CD4-positive, alpha-beta T cell (primary cell): ENCODE measurements around the gene FAM222B. TPM values are rescaled to one million over a fixed set of nuclear protein-coding genes. Genes with fewer than 3 reads are reported as not detected.

Experiments used
- microRNA-seq: library from miRNA; unstranded; fragments of <30 nt; microRNA quantifications from one replicate; pipeline ENCODE4 v1.2.0, GENCODE V29; 2021; ENCODE audit warnings: borderline microRNAs expressed, borderline replicate concordance
- total RNA-seq, 174 experiments: library from RNA in 2 of 174; stranded (reverse) in 2 of 174; gene quantifications; one replicate each; pipeline ENCODE4 v1.2.3 and lab custom pipeline; 2021 to 2026

FAM222B gene
- total RNA-seq, 2 experiments from 2014 or later: 17.3 to 17.5 TPM

Small RNAs within 50 kb of the gene (microRNA-seq; reads per million reads assigned to microRNA genes)
- not detected for gene MIR451B

Other genes with a start within 250 kb of the FAM222B start
- 10 to 100 TPM; 15.4 to 17.0 TPM for gene SPAG5, start 243.8 kb downstream of the FAM222B start, total RNA-seq
- gene RSKR, start 228.6 kb downstream of the FAM222B start, total RNA-seq: 10 to 100 TPM; 13.7 to 14.8 TPM
- gene BLTP2, start 197.6 kb downstream of the FAM222B start, total RNA-seq: 100 to 1,000 TPM; 120 to 124 TPM
- gene SDF2, start 180.9 kb downstream of the FAM222B start, total RNA-seq: 10 to 100 TPM; 30.3 to 32.0 TPM
- gene SUPT6H, start 180.6 kb downstream of the FAM222B start, total RNA-seq: 100 to 1,000 TPM; 149 to 151 TPM
- 1 to 10 TPM; 3.5 to 4.1 TPM for gene PROCA1, start 130.9 kb downstream of the FAM222B start, total RNA-seq
- 10 to 100 TPM; 20.7 to 21.3 TPM for gene RAB34, start 124.9 kb downstream of the FAM222B start, total RNA-seq
- gene RPL23A, start 122.8 kb downstream of the FAM222B start, total RNA-seq: 1,000 to 10,000 TPM; 3,393 to 3,457 TPM
- under 1 TPM; 0.39 to 0.60 TPM for gene TLCD1, start 116.6 kb downstream of the FAM222B start, total RNA-seq
- 1 to 10 TPM; 4.7 to 5.2 TPM for gene NEK8, start 114.0 kb downstream of the FAM222B start, total RNA-seq
- gene TRAF4, start 98.8 kb downstream of the FAM222B start, total RNA-seq: 100 to 1,000 TPM; 411 to 416 TPM
- gene ERAL1, start 12.2 kb upstream of the FAM222B start, total RNA-seq: 10 to 100 TPM; 15.6 to 16.8 TPM
- 10 to 100 TPM; 79.7 to 85.1 TPM for gene FLOT2, start 54.9 kb upstream of the FAM222B start, total RNA-seq
- 10 to 100 TPM; 33.5 to 34.3 TPM for gene DHRS13, start 60.3 kb upstream of the FAM222B start, total RNA-seq
- 100 to 1,000 TPM; 232 to 247 TPM for gene PHF12, start 108.7 kb upstream of the FAM222B start, total RNA-seq
- gene SEZ6, start 163.2 kb upstream of the FAM222B start, total RNA-seq: under 1 TPM in 1 of 2 experiments, not detected in 1; 0.31 TPM
- 1 to 10 TPM; 2.4 to 4.4 TPM for gene PIPOX, start 200.4 kb upstream of the FAM222B start, total RNA-seq